A549 treated with RU486 at 1 μM for 4 hours (cell line): Measurements from ENCODE around the gene RFC5. TPM values are rescaled to one million over a fixed set of nuclear protein-coding genes. Genes with fewer than 3 reads are reported as not detected.

Experiments used
- total RNA-seq: library from RNA; stranded (reverse); fragments of 200-300 nt; extraction: Qiagen RNA extraction; gene quantifications from 5 replicates; pipeline ENCODE4 v1.2.3, GENCODE V29; 2022; ENCODE audit warnings: low read depth

The RFC5 gene
- total RNA-seq, result 39.3 to 45.6 TPM (median 43.6 TPM) in 5 replicates

GRCh38 chr12:118016424-118017264, at the start of gene RFC5:
TSS of gene RFC5 (plus strand) at chr12:118016703. CDS start at chr12:118016828, 125 bp downstream.

GRCh38 chr12:117968826-117969659, 47.5 kb upstream of the RFC5 start, which contains the start of gene KSR2:
TSS of gene KSR2 (minus strand) at chr12:117968990. CDS start at chr12:117968255, 735 bp downstream.

GRCh38 chr12:118061011-118061872, 44.7 kb downstream of the RFC5 start, which contains the start of gene WSB2:
TSS of gene WSB2 (minus strand) at chr12:118061179. CDS start at chr12:118061048, 131 bp downstream.

Other genes with a start within 250 kb of the RFC5 start
- 0.54 to 0.72 TPM (median 0.60 TPM) in 5 replicates for gene KSR2, start 47.7 kb upstream of the RFC5 start, total RNA-seq
- gene WSB2, start 44.5 kb downstream of the RFC5 start, total RNA-seq, result 71.8 to 81.1 TPM (median 75.6 TPM) in 5 replicates
- 17.5 to 24.1 TPM (median 19.0 TPM) in 5 replicates for gene VSIG10, start 87.3 kb downstream of the RFC5 start, total RNA-seq
- 234 to 295 TPM (median 272 TPM) in 5 replicates for gene PEBP1, start 119.4 kb downstream of the RFC5 start, total RNA-seq